Right lobe of liver (tissue), 6 donors: ENCODE data around the gene HSCB. TPM values are rescaled to one million over a fixed set of nuclear protein-coding genes. Genes with fewer than 3 reads are reported as not detected.
"Not testable (repeated sequence)": the region's sequence is repeated elsewhere in the genome, so short reads cannot be mapped to it uniquely, and the experiment has no call there.

ENCODE experiments used
- ATAC-seq, 4 donors: fragments of 200-7000 bp; cut with Tn5 transposase; one replicate each; pipeline ENCODE4 v1.9.1; 2020; ENCODE audit warnings: mild to moderate bottlenecking in 4 of 4, moderate library complexity in 4 of 4
- DNase-seq, 3 donors: peaks; one replicate each; pipeline ENCODE4 v3.0.0-alpha.2; 2020
- H3K27ac ChIP-seq, 3 donors: fragments of 200-600 bp; one replicate each; pipeline ENCODE4 v1.8.0; 2022
- H3K27me3 ChIP-seq, 2 donors: fragments of 200-600 bp; one replicate each; pipeline ENCODE4 v1.8.0; 2022
- H3K36me3 ChIP-seq, 4 donors: fragments of 200-600 bp; sonication (generic) in 1 of 4; one replicate each; pipeline versions ENCODE4 v1.5.1 to v1.8.0; 2017 to 2022; ENCODE audit warnings: control low read depth in 1 of 4
- H3K4me1 ChIP-seq, 4 donors: fragments of 200-600 bp; sonication (generic) in 1 of 4; one replicate each; pipeline versions ENCODE4 v1.5.1 to v1.8.0; 2017 to 2022; ENCODE audit warnings: control low read depth in 1 of 4
- H3K4me3 ChIP-seq, 3 donors: fragments of 200-600 bp; one replicate each; pipeline ENCODE4 v1.8.0; 2022
- H3K9me3 ChIP-seq, 4 donors: fragments of 200-600 bp; sonication (generic) in 1 of 4; one replicate each; pipeline versions ENCODE4 v1.5.1 to v1.8.0; 2017 to 2022; ENCODE audit warnings: control low read depth in 1 of 4
- CTCF ChIP-seq, 4 donors: fragments of 200-600 bp in 3 of 4; fragments of 450-650 bp in 1 of 4; IDR thresholded peaks; one replicate each; pipeline versions ENCODE4 v1.5.1 to v1.8.0; 2016 to 2022; ENCODE audit warnings: antibody characterized with exemption in 4 of 4, mild to moderate bottlenecking in 2 of 4
- POLR2A ChIP-seq: fragments of 450-650 bp; IDR thresholded peaks from one replicate; pipeline ENCODE4 v1.6.1; 2017; ENCODE audit warnings: antibody characterized with exemption, mild to moderate bottlenecking
- WGBS: methylation state at CpG from one replicate; pipeline ENCODE4 v1.1.6; 2018; ENCODE audit warnings: low coverage, low lambda C conversion rate; ENCODE audit not compliant: insufficient coverage; ENCODE audit errors: missing lambda C conversion rate; 5-methylcytosine and 5-hydroxymethylcytosine counted together
- intact Hi-C, 2 donors: fragments of 100-400 bp; cut with DNase I; formaldehyde crosslinking; loops; one replicate each; pipeline versions ENCODE4 v1.11.2 to v1.14.1; 2022
- total RNA-seq, 6 experiments: library from RNA; depleted of rRNA in 2 of 6; stranded (reverse); fragments of >200 nt in 2 of 6; fragmentation: NEBNext Ultra II Directional in 3 of 6; extraction: Animal tissue kit (Norgen Biotek cat#: 25700) in 3 of 6; gene quantifications; one replicate each; pipeline versions ENCODE4 v1.1.0 to v1.2.4, GENCODE V29; 2016 to 2023
- donor health status: DM: no; HTN: yes; CAD: no.
- donor health status: DM: no; HTN: no; CAD: no.
- donor health status: DM: no; HTN: no; CAD: no.
- donor health status: DM: no; HTN: yes; CAD: no.
- donor health status: DM: no; HTN: yes; CAD: no.

HSCB gene
- total RNA-seq, 6 experiments from 2014 or later = 11.6 to 29.0 (median 13.4) TPM

GRCh38 chr22:28743852-28744251, 2.0 kb downstream of the HSCB start:
- H3K4me1 ChIP-seq = peaks cover 0 to 30% (median 8%) of the 10 kb centered on the region in 4 donors
- TF ChIP-seq CTCF (IDR thresholded peaks at IDR 0.05) = no peak
- TF ChIP-seq POLR2A = no peak
- H3K9me3 ChIP-seq = no peaks in the 10 kb centered on the region
- no peaks in the 10 kb centered on the region for H3K27me3 ChIP-seq
- peaks cover 0 to 27% (median 2%) of the 10 kb centered on the region in 4 donors for H3K36me3 ChIP-seq
- 100% methylated on average over 3 of the region's 3 CpGs for WGBS
- intact Hi-C loops = no loop called here
- H3K27ac ChIP-seq = no peak overlapping the region
- DNase-seq (no peak), ATAC-seq (no peak)
- no peak overlapping the region for H3K4me3 ChIP-seq

- intact Hi-C loops = no loop called here
- Histone ChIP-seq H3K4me3 (no peak overlapping the region), H3K27ac (no peak overlapping the region), H3K36me3 (peaks cover 0 to 8% (median 0%) of the 10 kb centered on the region in 4 donors), H3K9me3 (no peaks in the 10 kb centered on the region), H3K27me3 (no peaks in the 10 kb centered on the region), H3K4me1 (peaks cover 0 to 14% (median 6%) of the 10 kb centered on the region in 4 donors)
- DNase-seq (no peak), ATAC-seq (no peak)
- WGBS = 66% methylated on average over 6 of the region's 6 CpGs
- TF ChIP-seq POLR2A = no peak
- no peak for TF ChIP-seq CTCF (IDR thresholded peaks at IDR 0.05)
Measured at GRCh38 chr22:28750471-28750881, 8.6 kb downstream of the HSCB start.

GRCh38 chr22:28754512-28754911, 12.7 kb downstream of the HSCB start:
- H3K27ac ChIP-seq, intact Hi-C loops, H3K4me1 ChIP-seq, H3K27me3 ChIP-seq, ATAC-seq, H3K9me3 ChIP-seq, H3K36me3 ChIP-seq, H3K4me3 ChIP-seq, DNase-seq: not testable (repeated sequence)
- WGBS = 81% methylated on average over 3 of the region's 3 CpGs

GRCh38 chr22:28759861-28760560, 18.2 kb downstream of the HSCB start:
- Histone ChIP-seq H3K36me3 (no peaks in the 10 kb centered on the region), H3K27ac (no peak overlapping the region), H3K4me3 (no peak overlapping the region), H3K27me3 (no peaks in the 10 kb centered on the region), H3K4me1 (no peaks in the 10 kb centered on the region), H3K9me3 (no peaks in the 10 kb centered on the region)
- TF ChIP-seq CTCF (IDR thresholded peaks at IDR 0.05) (no peak), POLR2A (no peak)
- WGBS = 60% methylated on average over 2 of the region's 3 CpGs
- intact Hi-C loops = no loop called here
- peak in 2 of 4 donors; percentile 26 to 40 for ATAC-seq
- no peak for DNase-seq

- 90% methylated on average over 9 of the region's 10 CpGs for WGBS
- ATAC-seq (no peak), DNase-seq (no peak)
- H3K27me3 ChIP-seq = no peaks in the 10 kb centered on the region
- intact Hi-C loops = no loop called here
- H3K4me1 ChIP-seq = no peaks in the 10 kb centered on the region
- H3K36me3 ChIP-seq = no peaks in the 10 kb centered on the region
- no peak overlapping the region for H3K27ac ChIP-seq
- H3K9me3 ChIP-seq = no peaks in the 10 kb centered on the region
- no peak overlapping the region for H3K4me3 ChIP-seq
- no peak for TF ChIP-seq POLR2A
- TF ChIP-seq CTCF (IDR thresholded peaks at IDR 0.05) = no peak
Measured at GRCh38 chr22:28761449-28761755, 19.6 kb downstream of the HSCB start.

GRCh38 chr22:28762000-28762399, 20.2 kb downstream of the HSCB start:
- DNase-seq, intact Hi-C loops, ATAC-seq, H3K27me3 ChIP-seq, H3K4me1 ChIP-seq, H3K4me3 ChIP-seq, H3K27ac ChIP-seq, H3K9me3 ChIP-seq, H3K36me3 ChIP-seq: not testable (repeated sequence)
- WGBS = 67% methylated on average over 3 of the region's 4 CpGs
